HUES6 (cell line): ENCODE results near the gene RPN1.
A peak's percentile ranks its signal among the peaks of the same experiment; 100 is the strongest.

Experiments
- H3K27ac ChIP-seq: 2 replicates; pipeline ENCODE4 v1.7.0; 2013; ENCODE audit warnings: low read depth, mild to moderate bottlenecking, low read length, inconsistent platforms
- H3K27me3 ChIP-seq: 2 replicates; pipeline ENCODE4 v1.6.1; 2013; ENCODE audit warnings: low read length; ENCODE audit not compliant: control insufficient read depth, insufficient read depth
- H3K36me3 ChIP-seq: 2 replicates; pipeline ENCODE4 v1.6.1; 2013; ENCODE audit warnings: low read length; ENCODE audit not compliant: control insufficient read depth, insufficient read depth
- H3K4me1 ChIP-seq: 2 replicates; pipeline ENCODE4 v1.6.1; 2013; ENCODE audit warnings: low read length; ENCODE audit not compliant: control insufficient read depth, insufficient read depth
- H3K4me3 ChIP-seq: 2 replicates; pipeline ENCODE4 v1.5.1; 2013; ENCODE audit warnings: low read depth, low read length
- H3K9ac ChIP-seq: one replicate; pipeline ENCODE4 v1.6.1; 2013; ENCODE audit warnings: mild to moderate bottlenecking, low read length
- H3K9me3 ChIP-seq: 2 replicates; pipeline ENCODE4 v1.6.1; 2013; ENCODE audit warnings: low read depth, low read length; ENCODE audit not compliant: control insufficient read depth, insufficient read depth

Gene RPN1

DNA sequence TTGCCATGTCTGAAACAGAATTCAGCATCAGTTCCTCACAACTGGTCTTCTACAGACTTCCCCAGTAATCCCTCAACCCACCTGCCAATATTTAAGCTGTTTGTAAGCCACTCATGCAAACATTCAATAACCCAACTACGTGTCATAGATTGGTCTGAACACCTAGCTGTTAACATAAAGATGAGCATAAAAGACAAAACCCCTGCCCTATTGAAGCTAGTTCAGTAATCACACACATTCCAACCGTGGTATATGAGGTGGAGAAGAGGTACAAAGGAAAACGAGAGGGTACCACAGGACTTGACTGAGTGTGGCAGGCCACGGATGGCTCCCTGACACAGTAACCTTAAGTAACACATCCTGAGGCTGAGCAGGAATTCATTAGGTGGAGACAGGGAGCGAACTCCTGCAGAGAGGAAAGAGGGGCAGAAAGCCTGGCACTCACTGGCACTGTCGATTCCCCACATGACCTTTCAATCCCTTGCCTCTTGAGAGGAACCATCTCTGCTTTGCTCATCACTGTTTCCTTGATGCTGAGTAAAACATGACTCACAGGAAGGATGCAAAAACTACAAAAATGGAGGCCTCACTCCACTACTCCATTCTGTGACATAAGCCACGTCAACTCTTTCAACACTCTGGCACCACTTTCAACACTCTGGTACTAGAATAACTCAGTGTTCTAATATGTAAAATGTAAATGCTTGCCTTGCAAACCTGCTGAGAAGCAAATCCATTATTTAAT lies 31.3 kb downstream of the RPN1 start:
- peaks cover 63% of the 10 kb centered on the region for H3K36me3 ChIP-seq
- no peaks in the 10 kb centered on the region for H3K27me3 ChIP-seq
- 0 out of 2 replicates have a peak overlapping the region, but pooled peaks have one; percentile 92 for H3K4me3 ChIP-seq
- no peak overlapping the region for H3K9ac ChIP-seq
- peaks cover 16% of the 10 kb centered on the region for H3K4me1 ChIP-seq
- H3K27ac ChIP-seq, result no peak overlapping the region
- H3K9me3 ChIP-seq, result no peaks in the 10 kb centered on the region

DNA sequence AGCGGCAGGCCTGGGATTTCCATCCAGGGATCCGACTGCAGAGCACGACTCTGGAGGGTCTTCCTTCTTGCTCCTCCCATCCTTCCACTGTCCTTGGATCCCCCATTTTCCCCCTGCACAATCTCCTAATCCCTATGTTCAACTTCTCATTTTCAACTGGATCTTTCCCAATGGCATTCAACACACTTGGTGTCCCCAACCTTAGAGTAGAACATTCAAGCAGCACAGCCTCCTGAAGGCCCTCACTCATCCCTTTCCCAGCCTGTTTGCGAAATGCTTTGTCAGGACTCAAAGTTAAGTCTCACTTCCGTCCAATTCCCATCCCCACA lies 32.3 kb downstream of the RPN1 start:
- H3K27me3 ChIP-seq, result no peaks in the 10 kb centered on the region
- no peaks in the 10 kb centered on the region for H3K9me3 ChIP-seq
- peaks cover 53% of the 10 kb centered on the region for H3K36me3 ChIP-seq
- peak overlapping the region; percentile 92 for H3K4me3 ChIP-seq
- peaks cover 16% of the 10 kb centered on the region for H3K4me1 ChIP-seq
- peak overlapping the region; percentile 84 for H3K9ac ChIP-seq
- peak overlapping the region; percentile 68; the same call in 1 of the 2 replicates for H3K27ac ChIP-seq

DNA sequence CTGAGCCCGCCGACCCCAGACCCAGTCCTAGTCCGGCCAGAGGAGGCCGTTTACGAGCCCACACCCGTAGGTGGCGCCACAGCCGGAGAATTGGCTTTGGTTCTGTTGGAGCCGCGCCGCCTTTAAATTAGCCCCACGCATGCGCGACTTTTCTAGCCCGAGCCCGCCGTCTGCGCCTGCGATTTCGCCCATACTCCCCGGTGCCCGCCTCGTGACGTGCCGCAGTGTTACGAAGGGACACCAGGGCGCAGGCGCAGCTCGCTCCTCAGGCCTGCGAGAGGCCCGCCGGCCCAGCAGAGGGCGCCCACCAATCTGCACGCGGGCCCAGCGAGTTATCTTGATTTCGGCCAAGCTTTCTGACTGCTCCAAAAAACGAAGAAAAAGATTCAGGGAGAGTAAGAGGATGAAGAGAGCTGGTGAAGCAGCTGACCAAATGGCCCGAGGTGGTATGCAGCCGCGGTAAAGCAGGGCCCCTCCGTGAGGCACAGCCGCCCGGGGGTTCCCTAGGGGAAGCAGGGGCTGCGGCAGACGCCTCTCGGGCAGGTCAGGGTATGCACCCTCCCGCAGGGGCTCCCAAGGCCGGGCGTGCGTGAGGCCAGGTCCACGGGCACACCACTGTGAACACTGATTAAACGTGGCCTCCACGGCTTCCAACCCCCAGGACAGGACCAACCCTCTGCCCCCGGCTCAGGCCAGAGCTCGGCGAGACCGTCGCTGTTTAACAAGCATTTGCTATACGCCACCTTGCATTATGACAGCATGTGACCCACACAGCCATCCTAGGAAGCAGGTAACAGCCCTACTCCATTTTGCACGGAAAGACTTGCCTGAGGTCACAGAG lies 32.8 kb downstream of the RPN1 start:
- Histone ChIP-seq H3K4me3 (peak overlapping the region; percentile 92), H3K4me1 (peaks cover 16% of the 10 kb centered on the region), H3K27ac (peak overlapping the region; percentile 68; the same call in 1 of the 2 replicates)

GRCh38 chr3:128617270-128617556 lies 33.4 kb downstream of the RPN1 start:
- peaks cover 16% of the 10 kb centered on the region for H3K4me1 ChIP-seq
- peak overlapping the region; percentile 28; the same call in 1 of the 2 replicates for H3K27ac ChIP-seq
- peaks cover 43% of the 10 kb centered on the region for H3K36me3 ChIP-seq

More for the DNA sequence above, 32.8 kb downstream of the RPN1 start:
- Histone ChIP-seq H3K9ac (peak overlapping the region; percentile 84), H3K9me3 (no peaks in the 10 kb centered on the region), H3K27me3 (no peaks in the 10 kb centered on the region), H3K36me3 (peaks cover 47% of the 10 kb centered on the region)

DNA sequence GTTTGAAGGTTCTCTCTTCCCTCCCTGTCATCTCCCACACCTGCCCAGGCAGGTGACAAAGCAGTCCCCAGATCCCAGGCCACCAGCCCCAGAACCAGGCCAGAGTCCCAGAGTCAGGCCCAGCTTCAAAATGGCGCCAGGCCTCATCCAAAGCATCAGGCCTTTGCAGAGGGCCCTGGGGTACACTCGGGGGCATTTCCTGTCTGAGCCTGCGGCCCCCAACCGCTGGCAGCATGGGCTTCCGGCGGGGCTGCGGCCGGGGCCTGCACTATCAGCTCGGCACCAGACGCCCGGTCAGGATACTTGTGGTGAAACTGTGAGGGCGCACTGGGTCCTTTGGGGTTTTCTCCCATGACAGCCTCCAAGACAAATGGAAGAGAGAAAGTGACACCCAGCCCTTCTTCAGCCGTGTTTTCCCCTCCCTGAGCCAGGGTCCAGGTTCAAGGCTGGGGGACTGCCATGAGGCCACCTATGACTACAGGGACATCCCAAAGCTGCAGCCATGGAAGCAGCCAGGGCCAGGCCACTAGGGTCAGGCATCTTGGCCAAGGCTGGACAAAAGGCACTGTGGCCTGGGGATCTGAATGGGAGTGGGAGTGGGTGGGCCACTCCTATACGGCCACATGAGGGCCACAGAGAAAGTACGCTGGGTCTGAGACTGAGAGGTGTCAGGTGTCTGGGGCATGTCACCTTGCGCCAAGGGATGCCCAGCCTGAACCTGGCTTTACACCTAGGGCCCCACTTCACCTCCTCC lies 33.9 kb downstream of the RPN1 start:
- H3K9me3 ChIP-seq, result no peaks in the 10 kb centered on the region
- peak overlapping the region; percentile 92 for H3K4me3 ChIP-seq
- peaks cover 16% of the 10 kb centered on the region for H3K4me1 ChIP-seq
- H3K9ac ChIP-seq, result peak overlapping the region; percentile 53
- peaks cover 38% of the 10 kb centered on the region for H3K36me3 ChIP-seq
- peak overlapping the region; percentile 28; the same call in 1 of the 2 replicates for H3K27ac ChIP-seq
- no peaks in the 10 kb centered on the region for H3K27me3 ChIP-seq

More at GRCh38 chr3:128617270-128617556, 33.4 kb downstream of the RPN1 start:
- H3K9ac ChIP-seq, result peak overlapping the region; percentile 53
- H3K9me3 ChIP-seq, result no peaks in the 10 kb centered on the region
- peak overlapping the region; percentile 92 for H3K4me3 ChIP-seq
- no peaks in the 10 kb centered on the region for H3K27me3 ChIP-seq

- Histone ChIP-seq H3K36me3 (peaks cover 12% of the 10 kb centered on the region), H3K4me3 (no peak overlapping the region), H3K27me3 (no peaks in the 10 kb centered on the region), H3K9ac (no peak overlapping the region), H3K9me3 (no peaks in the 10 kb centered on the region), H3K4me1 (peaks cover 12% of the 10 kb centered on the region), H3K27ac (no peak overlapping the region)
Observed at GRCh38 chr3:128614076-128614475, 36.5 kb downstream of the RPN1 start.

DNA sequence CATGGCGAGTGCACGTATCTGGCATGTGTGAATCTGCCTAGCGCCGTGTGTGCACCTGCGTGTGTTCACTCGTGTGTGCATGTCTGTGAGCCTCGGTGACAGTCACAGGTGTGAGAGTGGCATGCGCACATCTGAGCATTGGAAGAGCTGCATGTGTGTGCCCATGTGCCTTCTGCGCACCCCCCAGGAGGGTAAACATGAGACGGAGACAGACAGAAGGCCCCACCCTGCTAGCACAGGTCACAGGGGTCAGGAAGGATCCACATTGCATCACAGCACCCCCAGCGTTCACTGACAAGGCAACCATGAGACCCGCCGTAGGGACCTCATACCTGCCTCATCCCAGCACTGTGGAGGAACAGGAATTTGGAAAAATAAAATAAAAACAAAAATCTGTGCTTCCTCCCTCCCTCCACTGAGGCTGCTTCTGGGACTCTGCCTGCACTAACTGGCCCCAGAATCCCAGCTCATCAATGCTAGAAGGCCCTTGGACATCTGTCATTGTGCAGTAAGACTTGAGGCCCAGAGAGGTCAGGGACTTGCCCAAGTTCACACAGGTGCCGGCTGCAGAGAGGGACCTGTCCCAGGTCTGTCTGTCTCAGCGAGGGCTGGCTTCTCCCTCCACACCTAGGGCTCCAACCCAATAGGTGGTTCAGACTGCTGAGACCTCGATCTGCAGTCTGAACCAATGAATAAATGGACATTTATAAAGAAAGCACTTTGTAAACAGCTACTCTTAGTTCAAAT lies 37.4 kb downstream of the RPN1 start:
- Histone ChIP-seq H3K4me1 (peaks cover 4% of the 10 kb centered on the region), H3K4me3 (no peak overlapping the region), H3K27me3 (no peaks in the 10 kb centered on the region; the same call in 1 of the 2 replicates), H3K36me3 (0 out of 2 replicates have a peak, but pooled peaks cover 6% of the 10 kb centered on the region), H3K9ac (no peak overlapping the region), H3K27ac (no peak overlapping the region), H3K9me3 (no peaks in the 10 kb centered on the region)

GRCh38 chr3:128610451-128611070 lies 40.1 kb downstream of the RPN1 start:
- no peak overlapping the region for H3K9ac ChIP-seq
- peaks cover 5% of the 10 kb centered on the region; the same call in 1 of the 2 replicates for H3K4me1 ChIP-seq

GRCh38 chr3:128609294-128609693 lies 41.3 kb downstream of the RPN1 start:
- Histone ChIP-seq H3K4me3 (no peak overlapping the region), H3K4me1 (peaks cover 5% of the 10 kb centered on the region; the same call in 1 of the 2 replicates), H3K9ac (no peak overlapping the region), H3K27me3 (peaks cover 4% of the 10 kb centered on the region; the same call in 1 of the 2 replicates), H3K27ac (no peak overlapping the region), H3K9me3 (no peaks in the 10 kb centered on the region), H3K36me3 (no peaks in the 10 kb centered on the region)

More at GRCh38 chr3:128610451-128611070, 40.1 kb downstream of the RPN1 start:
- H3K27ac ChIP-seq, result no peak overlapping the region
- no peaks in the 10 kb centered on the region for H3K9me3 ChIP-seq
- H3K4me3 ChIP-seq, result no peak overlapping the region
- H3K27me3 ChIP-seq, result peaks cover 4% of the 10 kb centered on the region; the same call in 1 of the 2 replicates
- H3K36me3 ChIP-seq, result 0 out of 2 replicates have a peak, but pooled peaks cover 3% of the 10 kb centered on the region

GRCh38 chr3:128607710-128608048 lies 42.9 kb downstream of the RPN1 start:
- no peak overlapping the region for H3K27ac ChIP-seq

More at GRCh38 chr3:128607710-128608048, 42.9 kb downstream of the RPN1 start:
- H3K36me3 ChIP-seq, result no peaks in the 10 kb centered on the region
- H3K27me3 ChIP-seq, result peaks cover 4% of the 10 kb centered on the region; the same call in 1 of the 2 replicates
- peaks cover 5% of the 10 kb centered on the region; the same call in 1 of the 2 replicates for H3K4me1 ChIP-seq
- peak overlapping the region; percentile 70 for H3K4me3 ChIP-seq
- no peaks in the 10 kb centered on the region for H3K9me3 ChIP-seq
- no peak overlapping the region for H3K9ac ChIP-seq
